Large intestine (tissue), 3 donors: ENCODE measurements around the gene AFAP1L2. TPM values are rescaled to one million over a fixed set of nuclear protein-coding genes. Genes with fewer than 3 reads are reported as not detected.

Experiments
- DNase-seq, 2 donors: peaks; one replicate each; pipeline versions ENCODE4 v3.0.0 to v3.0.0-alpha.2; 2013
- H3K27ac ChIP-seq: one replicate; pipeline ENCODE4 v1.5.1; 2013; ENCODE audit warnings: low read length
- H3K27me3 ChIP-seq: 2 replicates; pipeline ENCODE4 v1.6.1; 2013; ENCODE audit warnings: low read length; ENCODE audit not compliant: control insufficient read depth, insufficient read depth
- H3K36me3 ChIP-seq: 2 replicates; pipeline ENCODE4 v1.6.1; 2013; ENCODE audit warnings: low read length; ENCODE audit not compliant: control insufficient read depth, insufficient read depth
- H3K4me1 ChIP-seq: one replicate; pipeline ENCODE4 v1.6.1; 2013; ENCODE audit warnings: low read length; ENCODE audit not compliant: control insufficient read depth, insufficient read depth
- H3K4me3 ChIP-seq: one replicate; pipeline ENCODE4 v1.5.1; 2013; ENCODE audit warnings: low read length
- H3K9me3 ChIP-seq: one replicate; pipeline ENCODE4 v1.6.1; 2013; ENCODE audit warnings: mild to moderate bottlenecking, low read depth, low read length, moderate library complexity; ENCODE audit not compliant: control insufficient read depth
- WGBS: methylation state at CpG from one replicate; pipeline ENCODE4 v1.1.5; 2013; ENCODE audit warnings: low lambda C conversion rate; ENCODE audit not compliant: insufficient coverage; 5-methylcytosine and 5-hydroxymethylcytosine counted together
- polyA plus RNA-seq: library from polyadenylated mRNA; unstranded; fragments of 120-200 nt; gene quantifications from one replicate; pipeline ENCODE4 v1.2.1, GENCODE V29; 2013

The AFAP1L2 gene
- polyA plus RNA-seq, 1 donor = 12.0 TPM

- no peak overlapping the region for H3K4me3 ChIP-seq
- no peaks in the 10 kb centered on the region for H3K36me3 ChIP-seq
- H3K27ac ChIP-seq = no peak overlapping the region
- H3K9me3 ChIP-seq = no peaks in the 10 kb centered on the region
- no peak for DNase-seq
- H3K4me1 ChIP-seq = no peaks in the 10 kb centered on the region
- WGBS = no CpG with 5 or more reads among the region's 9 CpGs
- H3K27me3 ChIP-seq = no peaks in the 10 kb centered on the region
These were observed 91.2 kb downstream of the AFAP1L2 start for GRCh38 chr10:114313139-114313538.

- H3K36me3 ChIP-seq = no peaks in the 10 kb centered on the region
- WGBS = no CpG with 5 or more reads among the region's 13 CpGs
- H3K27ac ChIP-seq = no peak overlapping the region
- DNase-seq = no peak
- no peak overlapping the region for H3K4me3 ChIP-seq
- H3K9me3 ChIP-seq = no peaks in the 10 kb centered on the region
- H3K4me1 ChIP-seq = no peaks in the 10 kb centered on the region
- H3K27me3 ChIP-seq = peaks cover 2% of the 10 kb centered on the region
These were observed 92.6 kb downstream of the AFAP1L2 start for GRCh38 chr10:114311496-114312209.

GRCh38 chr10:114311023-114311422 is 93.3 kb downstream of the AFAP1L2 start:
- Histone ChIP-seq H3K9me3 (no peaks in the 10 kb centered on the region), H3K36me3 (no peaks in the 10 kb centered on the region), H3K4me3 (no peak overlapping the region), H3K27me3 (peaks cover 2% of the 10 kb centered on the region), H3K27ac (no peak overlapping the region), H3K4me1 (no peaks in the 10 kb centered on the region)
- no peak for DNase-seq
- no CpG with 5 or more reads among the region's 6 CpGs for WGBS

GRCh38 chr10:114310346-114310745 is 94.0 kb downstream of the AFAP1L2 start:
- WGBS = no CpG with 5 or more reads among the region's 10 CpGs
- H3K4me3 ChIP-seq = no peak overlapping the region
- H3K9me3 ChIP-seq = no peaks in the 10 kb centered on the region
- no peak for DNase-seq
- no peak overlapping the region for H3K27ac ChIP-seq
- no peaks in the 10 kb centered on the region for H3K4me1 ChIP-seq
- H3K27me3 ChIP-seq = peaks cover 2% of the 10 kb centered on the region
- H3K36me3 ChIP-seq = no peaks in the 10 kb centered on the region

- no peak for DNase-seq
- H3K36me3 ChIP-seq = no peaks in the 10 kb centered on the region
- no peak overlapping the region for H3K4me3 ChIP-seq
- peaks cover under 1% of the 10 kb centered on the region for H3K4me1 ChIP-seq
- peaks cover 2% of the 10 kb centered on the region for H3K27me3 ChIP-seq
- H3K27ac ChIP-seq = no peak overlapping the region
- no CpG with 5 or more reads among the region's 3 CpGs for WGBS
- no peaks in the 10 kb centered on the region for H3K9me3 ChIP-seq
These were observed 95.0 kb downstream of the AFAP1L2 start for GRCh38 chr10:114309364-114309651.

GRCh38 chr10:114308531-114309363 is 95.6 kb downstream of the AFAP1L2 start:
- Histone ChIP-seq H3K27ac (no peak overlapping the region), H3K27me3 (peaks cover 2% of the 10 kb centered on the region), H3K4me1 (peaks cover 3% of the 10 kb centered on the region), H3K4me3 (no peak overlapping the region), H3K9me3 (no peaks in the 10 kb centered on the region), H3K36me3 (no peaks in the 10 kb centered on the region)
- no peak for DNase-seq
- WGBS = no CpG with 5 or more reads among the region's 9 CpGs

- no CpG with 5 or more reads among the region's 10 CpGs for WGBS
- no peaks in the 10 kb centered on the region for H3K36me3 ChIP-seq
- no peaks in the 10 kb centered on the region for H3K9me3 ChIP-seq
- H3K4me3 ChIP-seq = no peak overlapping the region
- H3K27me3 ChIP-seq = peaks cover 2% of the 10 kb centered on the region
- H3K4me1 ChIP-seq = peaks cover 3% of the 10 kb centered on the region
- H3K27ac ChIP-seq = no peak overlapping the region
- DNase-seq = no peak
These were observed 96.6 kb downstream of the AFAP1L2 start for GRCh38 chr10:114307731-114308130.

- H3K9me3 ChIP-seq = no peaks in the 10 kb centered on the region
- DNase-seq = no peak
- no peak overlapping the region for H3K4me3 ChIP-seq
- H3K36me3 ChIP-seq = no peaks in the 10 kb centered on the region
- no peak overlapping the region for H3K27ac ChIP-seq
- WGBS = no CpG with 5 or more reads among the region's 19 CpGs
- peaks cover 3% of the 10 kb centered on the region for H3K4me1 ChIP-seq
- H3K27me3 ChIP-seq = peaks cover 2% of the 10 kb centered on the region
These were observed 98.0 kb downstream of the AFAP1L2 start for GRCh38 chr10:114306116-114306973.

- H3K9me3 ChIP-seq = no peaks in the 10 kb centered on the region
- H3K27me3 ChIP-seq = peaks cover 2% of the 10 kb centered on the region
- peaks cover 3% of the 10 kb centered on the region for H3K36me3 ChIP-seq
- H3K4me1 ChIP-seq = peaks cover 3% of the 10 kb centered on the region
- no peak for DNase-seq
- no peak overlapping the region for H3K4me3 ChIP-seq
- WGBS = 73% methylated on average over 3 of the region's 18 CpGs
- no peak overlapping the region for H3K27ac ChIP-seq
These were observed 98.8 kb downstream of the AFAP1L2 start for GRCh38 chr10:114305521-114305925.
